A673 (cell line): ENCODE data around the gene GMCL2. TPM values are rescaled to one million over a fixed set of nuclear protein-coding genes. Genes with fewer than 3 reads are reported as not detected.

Experiments used
- BruUV-seq: library from RNA; stranded (reverse); fragments of 400-500 nt; replicated peaks from 2 replicates; lab custom pipeline; 2021; lab: Mats Ljungman, UMichigan
- CTCF ChIA-PET: fragments of 300-600 bp; sonication (Branson Sonifier 250); formaldehyde crosslinking; loops from one replicate; lab custom pipeline; 2022; ENCODE audit warnings: antibody characterized with exemption; lab: Charles Lee
- POLR2A ChIA-PET: fragments of 300-600 bp; sonication (Branson Sonifier 250); formaldehyde crosslinking; loops from one replicate; lab custom pipeline; 2022; ENCODE audit warnings: antibody characterized with exemption; ENCODE audit not compliant: low non-redundant PET; lab: Charles Lee
- DNase-seq: peaks from one replicate; pipeline ENCODE4 v3.0.0-alpha.2; 2015; ENCODE audit warnings: low spot score
- H3K27ac ChIP-seq: fragments of 200-600 bp; sonication (generic); 2 replicates; pipeline ENCODE4 v1.5.1; 2016; ENCODE audit warnings: mixed run types, low read depth, mild to moderate bottlenecking, mixed read lengths, antibody characterized with exemption, low read length; ENCODE audit not compliant: poor library complexity, severe bottlenecking
- H3K27me3 ChIP-seq: fragments of 200-600 bp; sonication (generic); replicated peaks from 2 replicates; pipeline ENCODE4 v1.6.1; 2017; ENCODE audit warnings: mixed run types, low read depth, mild to moderate bottlenecking, mixed read lengths, antibody characterized with exemption, low read length; ENCODE audit not compliant: insufficient read depth, poor library complexity
- H3K36me3 ChIP-seq: fragments of 200-600 bp; sonication (generic); 2 replicates; pipeline ENCODE4 v1.6.1; 2016; ENCODE audit warnings: mixed run types, mild to moderate bottlenecking, mixed read lengths, antibody characterized with exemption, low read length; ENCODE audit not compliant: insufficient read depth, poor library complexity, severe bottlenecking
- H3K4me1 ChIP-seq: fragments of 200-600 bp; sonication (generic); 2 replicates; pipeline ENCODE4 v1.6.1; 2017; ENCODE audit warnings: mixed run types, mild to moderate bottlenecking, mixed read lengths, antibody characterized with exemption, low read length; ENCODE audit not compliant: insufficient read depth, poor library complexity, severe bottlenecking
- H3K4me3 ChIP-seq: fragments of 200-600 bp; sonication (generic); 2 replicates; pipeline ENCODE4 v1.5.1; 2016; ENCODE audit warnings: low read depth, mixed run types, mild to moderate bottlenecking, mixed read lengths, low read length; ENCODE audit not compliant: poor library complexity, severe bottlenecking
- H3K9me3 ChIP-seq: fragments of 200-600 bp; sonication (generic); 2 replicates; pipeline ENCODE4 v1.6.1; 2016; ENCODE audit warnings: mixed run types, low read depth, mild to moderate bottlenecking, mixed read lengths, antibody characterized with exemption, low read length; ENCODE audit not compliant: poor library complexity, severe bottlenecking
- EZH2 ChIP-seq: fragments of 200-600 bp; sonication (generic); IDR thresholded peaks from 2 replicates; pipeline ENCODE4 v1.6.1; 2017; ENCODE audit warnings: borderline replicate concordance, low read depth, mild to moderate bottlenecking, mixed read lengths, antibody characterized with exemption, low read length; ENCODE audit not compliant: poor library complexity, severe bottlenecking
- intact Hi-C: fragments of 100-400 bp; cut with micrococcal nuclease; formaldehyde crosslinking; loops from one replicate; pipeline ENCODE4 v1.10.0; 2022; ENCODE audit not compliant: unreplicated experiment
- total RNA-seq: library from RNA; stranded (reverse); gene quantifications from 2 replicates; pipeline ENCODE4 v1.2.3, GENCODE V29; 2021
- TF ChIP-seq, protein P1 (sequence below): fragments of 300-800, 200-600 bp; sonication (generic); conservative IDR thresholded peaks from 2 replicates; pipeline ENCODE4 v1.5.1; 2017; ENCODE audit warnings: low read depth, mild to moderate bottlenecking, antibody characterized with exemption, low read length, moderate library complexity, mixed read lengths

GMCL2 gene
- total RNA-seq, 1 experiment from 2014 or later: not detected

DNA sequence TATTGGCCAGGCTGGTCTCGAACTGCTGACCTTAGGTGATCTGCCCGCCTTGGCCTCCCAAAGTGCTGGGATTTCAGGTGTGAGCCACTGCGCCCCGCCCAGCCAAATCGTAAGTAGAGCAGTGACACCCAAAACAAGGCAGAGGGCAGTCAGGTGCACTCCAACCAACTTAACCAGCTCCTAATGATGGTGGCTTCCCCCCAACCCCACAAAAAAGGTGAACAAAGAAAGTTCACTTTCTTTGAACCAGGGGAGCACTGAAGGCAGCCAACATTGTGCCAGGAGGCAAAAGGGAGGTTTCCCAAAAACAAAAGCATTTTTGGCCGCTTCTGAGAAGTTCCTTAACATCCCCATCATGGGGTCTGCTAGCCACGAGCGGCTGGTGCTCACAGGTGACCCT is 9.6 kb downstream of the GMCL2 start:
- TF ChIP-seq EZH2: no peak
- H3K27me3 ChIP-seq: no peaks in the 10 kb centered on the region
- BruUV-seq: no TSS peak
- no peaks in the 10 kb centered on the region for H3K36me3 ChIP-seq
- DNase-seq: no peak
- ChIA-PET POLR2A (no interaction called here), CTCF (no interaction called here)
- intact Hi-C loops: no loop called here
- H3K4me3 ChIP-seq: no peak overlapping the region
- no peaks in the 10 kb centered on the region for H3K4me1 ChIP-seq
- H3K9me3 ChIP-seq: no peaks in the 10 kb centered on the region
- H3K27ac ChIP-seq: no peak overlapping the region

DNA sequence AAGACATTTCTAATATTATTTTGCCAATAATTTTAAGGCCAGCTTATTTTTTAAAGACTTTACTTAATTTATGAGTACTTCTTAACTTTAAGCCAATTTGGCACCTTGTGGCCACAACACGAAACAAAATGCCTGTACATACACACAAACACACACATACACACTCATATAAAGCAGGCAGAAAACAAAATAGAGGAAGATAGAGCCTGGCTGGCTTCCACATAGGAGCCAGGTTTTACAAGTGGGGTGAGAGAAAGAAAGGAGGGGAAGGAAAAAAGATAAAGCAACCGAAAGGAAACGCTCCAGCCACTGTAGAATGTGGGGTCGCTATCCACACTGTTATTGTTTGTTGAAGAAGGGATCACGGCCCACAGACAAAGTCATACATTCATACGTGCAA is 10.4 kb downstream of the GMCL2 start:
- no peaks in the 10 kb centered on the region for H3K27me3 ChIP-seq
- BruUV-seq: no TSS peak
- H3K4me1 ChIP-seq: no peaks in the 10 kb centered on the region
- intact Hi-C loops: no loop called here
- H3K36me3 ChIP-seq: no peaks in the 10 kb centered on the region
- no peak for TF ChIP-seq EZH2
- TF ChIP-seq, protein P1, sequence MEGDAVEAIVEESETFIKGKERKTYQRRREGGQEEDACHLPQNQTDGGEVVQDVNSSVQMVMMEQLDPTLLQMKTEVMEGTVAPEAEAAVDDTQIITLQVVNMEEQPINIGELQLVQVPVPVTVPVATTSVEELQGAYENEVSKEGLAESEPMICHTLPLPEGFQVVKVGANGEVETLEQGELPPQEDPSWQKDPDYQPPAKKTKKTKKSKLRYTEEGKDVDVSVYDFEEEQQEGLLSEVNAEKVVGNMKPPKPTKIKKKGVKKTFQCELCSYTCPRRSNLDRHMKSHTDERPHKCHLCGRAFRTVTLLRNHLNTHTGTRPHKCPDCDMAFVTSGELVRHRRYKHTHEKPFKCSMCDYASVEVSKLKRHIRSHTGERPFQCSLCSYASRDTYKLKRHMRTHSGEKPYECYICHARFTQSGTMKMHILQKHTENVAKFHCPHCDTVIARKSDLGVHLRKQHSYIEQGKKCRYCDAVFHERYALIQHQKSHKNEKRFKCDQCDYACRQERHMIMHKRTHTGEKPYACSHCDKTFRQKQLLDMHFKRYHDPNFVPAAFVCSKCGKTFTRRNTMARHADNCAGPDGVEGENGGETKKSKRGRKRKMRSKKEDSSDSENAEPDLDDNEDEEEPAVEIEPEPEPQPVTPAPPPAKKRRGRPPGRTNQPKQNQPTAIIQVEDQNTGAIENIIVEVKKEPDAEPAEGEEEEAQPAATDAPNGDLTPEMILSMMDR: no peak
- no peaks in the 10 kb centered on the region for H3K9me3 ChIP-seq
- H3K4me3 ChIP-seq: no peak overlapping the region
- POLR2A ChIA-PET: no interaction called here
- no peak overlapping the region for H3K27ac ChIP-seq
- DNase-seq: no peak
- CTCF ChIA-PET: no interaction called here

DNA sequence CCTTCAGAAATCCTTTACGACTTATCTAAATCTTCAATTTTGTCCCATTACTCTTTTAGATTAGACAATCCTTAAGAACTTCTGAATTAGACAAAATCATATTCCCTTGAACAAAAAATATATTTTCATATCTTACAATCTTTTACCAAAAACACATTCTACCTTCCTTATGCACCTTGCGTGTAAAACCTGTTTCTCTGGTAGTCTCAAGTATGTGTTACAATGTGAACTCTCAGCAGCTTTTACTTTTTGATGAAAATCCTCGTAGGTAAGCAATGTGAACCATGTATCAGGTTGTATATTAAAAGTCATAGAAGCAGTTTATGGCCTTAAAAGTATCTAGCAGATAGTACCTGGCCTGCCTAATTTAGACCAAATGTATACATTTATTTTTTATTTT is 12.7 kb downstream of the GMCL2 start:
- intact Hi-C loops: no loop called here
- no TSS peak for BruUV-seq

DNA sequence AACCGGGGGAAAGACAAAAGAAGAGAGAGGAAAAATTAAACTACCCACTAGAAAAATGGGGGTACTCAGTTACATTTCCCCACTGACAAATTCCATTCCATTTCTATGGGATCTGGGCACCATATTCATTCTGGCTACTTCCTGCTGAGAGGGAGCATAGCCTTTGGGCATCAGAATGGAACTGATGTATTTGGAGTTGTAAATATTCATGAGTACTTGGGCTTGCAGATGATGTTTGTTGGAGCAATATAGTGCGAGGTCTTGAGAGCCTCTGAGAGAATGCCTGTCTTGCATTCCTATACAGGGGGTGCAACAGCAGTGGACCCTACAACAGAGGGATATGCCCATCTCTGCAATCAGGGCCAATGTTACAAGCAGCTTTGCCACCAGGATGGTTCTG is 16.7 kb downstream of the GMCL2 start:
- Histone ChIP-seq H3K27ac (no peak overlapping the region), H3K4me3 (no peak overlapping the region), H3K27me3 (no peaks in the 10 kb centered on the region), H3K36me3 (no peaks in the 10 kb centered on the region), H3K4me1 (no peaks in the 10 kb centered on the region), H3K9me3 (no peaks in the 10 kb centered on the region)
- intact Hi-C loops: no loop called here
- TF ChIP-seq, protein P1: no peak
- TF ChIP-seq EZH2: no peak
- no peak for DNase-seq
- ChIA-PET POLR2A (no interaction called here), CTCF (no interaction called here)
- BruUV-seq: no TSS peak

More for the DNA sequence above, 12.7 kb downstream of the GMCL2 start:
- Histone ChIP-seq H3K36me3 (no peaks in the 10 kb centered on the region), H3K4me1 (no peaks in the 10 kb centered on the region), H3K9me3 (no peaks in the 10 kb centered on the region), H3K27ac (no peak overlapping the region), H3K27me3 (no peaks in the 10 kb centered on the region), H3K4me3 (no peak overlapping the region)
- ChIA-PET CTCF (no interaction called here), POLR2A (no interaction called here)
- TF ChIP-seq, protein P1: no peak
- no peak for TF ChIP-seq EZH2
- DNase-seq: no peak
